Stimulated activated CD8-positive, alpha-beta memory T cell treated with anti-CD3 and anti-CD28 coated beads, Interleukin-7, amount 100 ng/mL, for 24 hours (primary cell): Measurements from ENCODE around the gene CPLX3.

Experiments used
- DNase-seq: peaks from one replicate; pipeline ENCODE4 v3.0.0-alpha.2; 2020; ENCODE audit warnings: low read depth

CPLX3 gene

DNA sequence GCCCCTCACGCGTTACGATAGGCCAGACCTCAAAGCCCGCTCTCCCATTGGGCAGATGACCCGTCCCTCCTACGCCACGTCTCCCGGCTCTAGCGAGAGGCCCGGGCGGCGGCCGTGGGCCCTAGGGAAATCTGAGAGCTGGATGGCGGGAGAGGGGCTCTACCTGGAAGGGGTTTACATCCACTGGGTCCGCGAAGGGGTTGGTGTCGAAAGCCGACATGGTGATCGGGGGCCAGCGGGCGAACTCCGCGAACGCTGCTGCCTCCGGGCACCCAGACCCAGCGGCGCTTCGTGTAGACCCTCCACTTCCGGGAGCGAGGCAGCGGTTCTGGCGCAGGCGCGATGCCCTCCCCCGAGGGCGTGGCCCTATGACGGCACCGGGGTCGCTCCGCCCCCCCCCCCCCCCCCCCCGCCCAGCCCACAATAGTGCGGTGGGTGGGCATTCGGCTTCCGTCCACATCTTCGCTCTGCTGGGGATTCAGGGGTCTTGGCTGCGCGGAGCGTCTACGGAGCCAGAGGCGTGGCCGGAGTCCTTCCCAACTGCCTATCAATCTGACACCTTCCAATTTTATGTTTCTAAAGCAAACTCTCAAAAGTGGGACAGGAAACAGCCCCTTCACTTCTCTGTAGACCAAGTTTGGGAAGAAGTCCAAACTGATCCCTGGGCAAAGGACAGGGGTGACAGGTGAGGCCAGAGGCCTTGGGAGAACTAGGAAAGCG lies 46.8 kb downstream of the CPLX3 start, which contains the start of gene SCAMP2:
Gene SCAMP2, minus strand, starts transcription at position 330 of the 720 bp plus-strand sequence. Its CDS starts 110 bp downstream, at position 220.
- DNase-seq: peak; percentile 70

DNA sequence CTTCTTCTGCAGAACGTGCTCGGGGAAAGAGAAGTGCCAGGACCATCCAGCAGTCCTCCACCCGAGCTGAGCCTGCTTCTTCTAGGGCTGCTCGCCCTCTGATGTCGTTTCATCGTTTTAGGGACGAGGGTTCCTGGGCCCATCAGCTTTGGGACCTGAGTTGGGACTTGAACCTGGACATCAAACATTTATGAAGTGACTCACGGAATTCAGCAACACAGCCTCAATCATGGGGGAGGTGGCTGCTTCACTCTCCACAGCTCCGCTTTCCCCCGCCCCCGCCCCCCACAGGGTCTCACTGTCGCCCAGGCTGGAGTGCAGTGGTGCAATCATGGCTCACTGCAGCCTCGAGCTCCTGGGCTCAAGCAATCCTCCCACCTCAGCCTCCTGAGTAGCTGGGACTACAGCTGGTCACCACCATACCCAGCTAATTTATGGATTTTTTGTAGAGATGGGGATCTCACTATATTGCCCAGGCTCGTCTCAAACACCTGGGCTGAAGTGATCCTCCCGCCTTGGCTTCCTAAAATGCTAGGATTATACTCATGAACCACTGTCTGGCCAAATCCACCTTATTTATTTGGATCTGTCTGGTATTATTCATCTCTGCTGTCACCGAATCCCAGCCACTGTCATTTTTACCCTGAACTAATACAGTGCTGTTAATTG lies 47.5 kb downstream of the CPLX3 start:
- DNase-seq: no peak

- DNase-seq: no peak
Measured at GRCh38 chr15:74878273-74878672, 51.8 kb downstream of the CPLX3 start.
